ENCODE results near the gene SLC17A3.
A peak's percentile ranks its signal among the peaks of the same experiment; 100 is the strongest.

- TF ChIP-seq, protein P1, sequence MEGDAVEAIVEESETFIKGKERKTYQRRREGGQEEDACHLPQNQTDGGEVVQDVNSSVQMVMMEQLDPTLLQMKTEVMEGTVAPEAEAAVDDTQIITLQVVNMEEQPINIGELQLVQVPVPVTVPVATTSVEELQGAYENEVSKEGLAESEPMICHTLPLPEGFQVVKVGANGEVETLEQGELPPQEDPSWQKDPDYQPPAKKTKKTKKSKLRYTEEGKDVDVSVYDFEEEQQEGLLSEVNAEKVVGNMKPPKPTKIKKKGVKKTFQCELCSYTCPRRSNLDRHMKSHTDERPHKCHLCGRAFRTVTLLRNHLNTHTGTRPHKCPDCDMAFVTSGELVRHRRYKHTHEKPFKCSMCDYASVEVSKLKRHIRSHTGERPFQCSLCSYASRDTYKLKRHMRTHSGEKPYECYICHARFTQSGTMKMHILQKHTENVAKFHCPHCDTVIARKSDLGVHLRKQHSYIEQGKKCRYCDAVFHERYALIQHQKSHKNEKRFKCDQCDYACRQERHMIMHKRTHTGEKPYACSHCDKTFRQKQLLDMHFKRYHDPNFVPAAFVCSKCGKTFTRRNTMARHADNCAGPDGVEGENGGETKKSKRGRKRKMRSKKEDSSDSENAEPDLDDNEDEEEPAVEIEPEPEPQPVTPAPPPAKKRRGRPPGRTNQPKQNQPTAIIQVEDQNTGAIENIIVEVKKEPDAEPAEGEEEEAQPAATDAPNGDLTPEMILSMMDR (IDR thresholded peaks at IDR 0.05; ENCODE audit: borderline replicate concordance, extremely low read depth, low read length, poor library complexity, severe bottlenecking), result peak; percentile 50
- TF ChIP-seq EZH2 (IDR thresholded peaks at IDR 0.05; ENCODE audit: borderline replicate concordance, low read depth, low read length, severe bottlenecking), result no peak
Observed at GRCh38 chr6:25889877-25890853, 16.1 kb upstream of the SLC17A3 start.
